ENCODE measurements around the gene CEMIP. TPM values are rescaled to one million over a fixed set of nuclear protein-coding genes. Genes with fewer than 3 reads are reported as not detected.

The CEMIP gene
- total RNA-seq, 2 experiments from 2014 or later, result not detected

DNA sequence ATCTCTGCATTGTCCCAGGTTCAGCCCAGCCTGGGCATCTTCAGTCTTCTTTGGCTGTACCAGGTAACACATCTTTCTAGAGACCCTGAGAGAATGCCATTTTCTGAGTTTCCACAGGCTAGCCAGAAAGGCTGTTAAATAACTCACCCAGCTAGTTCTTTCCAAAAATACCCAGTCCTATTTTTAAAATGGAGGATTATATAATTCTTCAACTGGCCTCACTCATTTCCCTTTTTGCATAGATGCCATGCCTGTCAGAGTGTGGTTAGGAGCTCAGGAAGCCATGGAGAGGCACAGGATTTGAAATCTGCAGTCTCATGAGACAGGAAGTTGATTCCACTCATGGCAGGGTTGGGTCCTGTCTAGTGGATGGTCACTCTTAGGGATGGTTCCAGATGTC lies 39.8 kb downstream of the CEMIP start:
- no peaks in the 10 kb centered on the region for H3K79me2 ChIP-seq (ENCODE audit: insufficient read depth, low read depth, low read length)
- no peaks in the 10 kb centered on the region for H3K36me3 ChIP-seq (ENCODE audit: insufficient read depth, low read length)
- no peak overlapping the region for H3K27ac ChIP-seq (ENCODE audit: low read depth, low read length, poor library complexity, severe bottlenecking)
- intact Hi-C loops (cut with micrococcal nuclease; ENCODE audit: unreplicated experiment), result no loop called here
- H3K4me3 ChIP-seq (ENCODE audit: low read depth, low read length, poor library complexity, severe bottlenecking), result no peak overlapping the region
- H3K9me2 ChIP-seq (ENCODE audit: insufficient read depth, low read length), result no peaks in the 10 kb centered on the region
- ChIA-PET CTCF (ENCODE audit: unreplicated experiment) (no interaction called here), POLR2A (no interaction called here)
- H4K20me1 ChIP-seq (ENCODE audit: insufficient read depth, low read length), result no peaks in the 10 kb centered on the region
- no TSS peak for BruUV-seq (replicated peaks)
- DNase-seq (ENCODE audit: low spot score), result no peak
- no peaks in the 10 kb centered on the region for H3K4me1 ChIP-seq (ENCODE audit: insufficient read depth, low read length, poor library complexity, severe bottlenecking)
- no peaks in the 10 kb centered on the region for H3K9me3 ChIP-seq (ENCODE audit: low read length)
- H2AFZ ChIP-seq (ENCODE audit: low read length), result no peak overlapping the region
- no peak for TF ChIP-seq CTCF (conservative IDR thresholded peaks at IDR 0.05; ENCODE audit: low read length)
- no peak for TF ChIP-seq EZH2phosphoT487 (IDR thresholded peaks at IDR 0.05; ENCODE audit: borderline replicate concordance, low read depth, low read length)
- H3K4me2 ChIP-seq (ENCODE audit: low read length), result no peak overlapping the region

DNA sequence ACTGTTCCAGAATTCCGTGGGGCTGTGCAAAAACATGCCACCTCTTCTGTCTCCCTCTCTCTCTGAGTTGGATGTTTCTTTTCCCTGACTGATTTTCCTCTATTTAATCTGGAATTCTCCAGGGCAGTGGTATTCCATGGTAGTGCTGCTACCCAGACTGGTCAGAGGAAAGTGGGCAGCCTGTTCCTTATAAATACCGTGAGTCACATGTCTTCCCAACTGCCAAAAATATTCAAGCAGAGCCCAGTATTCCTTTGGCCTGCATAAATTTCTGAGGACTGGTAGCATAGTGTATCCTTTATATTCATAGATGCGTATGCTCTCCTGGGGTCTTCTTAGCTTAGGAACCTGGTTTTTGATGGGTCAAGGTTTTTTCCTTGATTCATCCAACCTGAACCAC lies 40.9 kb downstream of the CEMIP start:
- H3K4me3 ChIP-seq (ENCODE audit: low read depth, low read length, poor library complexity, severe bottlenecking), result no peak overlapping the region
- H3K4me2 ChIP-seq (ENCODE audit: low read length), result no peak overlapping the region
- H4K20me1 ChIP-seq (ENCODE audit: insufficient read depth, low read length), result no peaks in the 10 kb centered on the region
- ChIA-PET POLR2A (no interaction called here), CTCF (ENCODE audit: unreplicated experiment) (no interaction called here)
- H3K79me2 ChIP-seq (ENCODE audit: insufficient read depth, low read depth, low read length), result no peaks in the 10 kb centered on the region
- no peaks in the 10 kb centered on the region for H3K9me2 ChIP-seq (ENCODE audit: insufficient read depth, low read length)
- H3K36me3 ChIP-seq (ENCODE audit: insufficient read depth, low read length), result no peaks in the 10 kb centered on the region
- no TSS peak for BruUV-seq (replicated peaks)
- DNase-seq (ENCODE audit: low spot score), result no peak
- intact Hi-C loops (cut with micrococcal nuclease; ENCODE audit: unreplicated experiment), result no loop called here
- TF ChIP-seq EZH2phosphoT487 (IDR thresholded peaks at IDR 0.05; ENCODE audit: borderline replicate concordance, low read depth, low read length) (no peak), CTCF (conservative IDR thresholded peaks at IDR 0.05; ENCODE audit: low read length) (no peak)
- H3K27ac ChIP-seq (ENCODE audit: low read depth, low read length, poor library complexity, severe bottlenecking), result no peak overlapping the region
- H2AFZ ChIP-seq (ENCODE audit: low read length), result no peak overlapping the region
- no peaks in the 10 kb centered on the region for H3K9me3 ChIP-seq (ENCODE audit: low read length)
- no peaks in the 10 kb centered on the region for H3K4me1 ChIP-seq (ENCODE audit: insufficient read depth, low read length, poor library complexity, severe bottlenecking)

GRCh38 chr15:80822256-80822655 lies 43.1 kb downstream of the CEMIP start:
- Histone ChIP-seq H3K27ac (ENCODE audit: low read depth, low read length, poor library complexity, severe bottlenecking) (no peak overlapping the region), H3K4me2 (ENCODE audit: low read length) (no peak overlapping the region), H4K20me1 (ENCODE audit: insufficient read depth, low read length) (no peaks in the 10 kb centered on the region), H3K36me3 (ENCODE audit: insufficient read depth, low read length) (no peaks in the 10 kb centered on the region), H3K79me2 (ENCODE audit: insufficient read depth, low read depth, low read length) (no peaks in the 10 kb centered on the region), H3K9me3 (ENCODE audit: low read length) (no peaks in the 10 kb centered on the region), H2AFZ (ENCODE audit: low read length) (no peak overlapping the region), H3K9me2 (ENCODE audit: insufficient read depth, low read length) (no peaks in the 10 kb centered on the region), H3K4me3 (ENCODE audit: low read depth, low read length, poor library complexity, severe bottlenecking) (no peak overlapping the region), H3K4me1 (ENCODE audit: insufficient read depth, low read length, poor library complexity, severe bottlenecking) (no peaks in the 10 kb centered on the region)
- POLR2A ChIA-PET, result interaction anchor here (0.5 to 0.6 kb wide), 2 partner anchors 61 to 1106 kb away, joined by 3 read pairs; no protein-coding TSS in a partner anchor
- no TSS peak for BruUV-seq (replicated peaks)
- intact Hi-C loops (cut with micrococcal nuclease; ENCODE audit: unreplicated experiment), result no loop called here
- TF ChIP-seq EZH2phosphoT487 (IDR thresholded peaks at IDR 0.05; ENCODE audit: borderline replicate concordance, low read depth, low read length), result no peak
- CTCF ChIA-PET (ENCODE audit: unreplicated experiment), result no interaction called here
- DNase-seq (ENCODE audit: low spot score), result no peak

All from OCI-LY7 (cell line).